ENCODE measurements around the gene MAP3K2. TPM values are rescaled to one million over a fixed set of nuclear protein-coding genes. Genes with fewer than 3 reads are reported as not detected.

Gene MAP3K2
- total RNA-seq, 1 donor from 2014 or later: 34.5 TPM

DNA sequence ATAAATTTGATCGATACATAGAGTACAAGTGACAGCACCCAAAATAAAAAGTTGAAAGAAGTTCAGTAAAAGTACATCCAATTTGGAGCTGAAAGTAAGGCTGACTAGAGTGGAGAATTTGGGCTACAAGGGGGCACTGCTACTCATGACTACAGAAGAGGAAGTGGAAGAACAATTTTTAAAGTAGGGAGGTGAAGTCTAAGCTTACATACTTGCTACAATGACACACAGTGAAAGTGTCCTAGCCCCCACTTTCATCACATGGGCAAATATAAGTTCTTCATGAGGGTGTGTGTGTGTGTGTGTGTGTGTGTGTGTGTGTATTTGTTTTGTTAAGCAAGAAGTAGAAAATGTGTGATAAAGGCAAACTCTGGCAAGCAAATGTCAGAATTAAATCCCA, 45.7 kb downstream of the MAP3K2 start:
- peaks cover 15% of the 10 kb centered on the region for H3K9me3 Mint-ChIP-seq (ENCODE audit: low read depth)
- TF ChIP-seq, protein P1, sequence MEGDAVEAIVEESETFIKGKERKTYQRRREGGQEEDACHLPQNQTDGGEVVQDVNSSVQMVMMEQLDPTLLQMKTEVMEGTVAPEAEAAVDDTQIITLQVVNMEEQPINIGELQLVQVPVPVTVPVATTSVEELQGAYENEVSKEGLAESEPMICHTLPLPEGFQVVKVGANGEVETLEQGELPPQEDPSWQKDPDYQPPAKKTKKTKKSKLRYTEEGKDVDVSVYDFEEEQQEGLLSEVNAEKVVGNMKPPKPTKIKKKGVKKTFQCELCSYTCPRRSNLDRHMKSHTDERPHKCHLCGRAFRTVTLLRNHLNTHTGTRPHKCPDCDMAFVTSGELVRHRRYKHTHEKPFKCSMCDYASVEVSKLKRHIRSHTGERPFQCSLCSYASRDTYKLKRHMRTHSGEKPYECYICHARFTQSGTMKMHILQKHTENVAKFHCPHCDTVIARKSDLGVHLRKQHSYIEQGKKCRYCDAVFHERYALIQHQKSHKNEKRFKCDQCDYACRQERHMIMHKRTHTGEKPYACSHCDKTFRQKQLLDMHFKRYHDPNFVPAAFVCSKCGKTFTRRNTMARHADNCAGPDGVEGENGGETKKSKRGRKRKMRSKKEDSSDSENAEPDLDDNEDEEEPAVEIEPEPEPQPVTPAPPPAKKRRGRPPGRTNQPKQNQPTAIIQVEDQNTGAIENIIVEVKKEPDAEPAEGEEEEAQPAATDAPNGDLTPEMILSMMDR (IDR thresholded peaks at IDR 0.05; ENCODE audit: unreplicated experiment): no peak
- DNase-seq (ENCODE audit: low spot score, unreplicated experiment): no peak
- H3K36me3 Mint-ChIP-seq (ENCODE audit: insufficient read depth): peaks cover 10% of the 10 kb centered on the region
- H3K4me1 Mint-ChIP-seq (ENCODE audit: low read depth): peaks cover 5% of the 10 kb centered on the region
- no peak overlapping the region for H3K4me3 Mint-ChIP-seq (ENCODE audit: low read depth)
- peak overlapping the region; percentile 62 for H3K27ac Mint-ChIP-seq
- H3K27me3 Mint-ChIP-seq: no peaks in the 10 kb centered on the region

DNA sequence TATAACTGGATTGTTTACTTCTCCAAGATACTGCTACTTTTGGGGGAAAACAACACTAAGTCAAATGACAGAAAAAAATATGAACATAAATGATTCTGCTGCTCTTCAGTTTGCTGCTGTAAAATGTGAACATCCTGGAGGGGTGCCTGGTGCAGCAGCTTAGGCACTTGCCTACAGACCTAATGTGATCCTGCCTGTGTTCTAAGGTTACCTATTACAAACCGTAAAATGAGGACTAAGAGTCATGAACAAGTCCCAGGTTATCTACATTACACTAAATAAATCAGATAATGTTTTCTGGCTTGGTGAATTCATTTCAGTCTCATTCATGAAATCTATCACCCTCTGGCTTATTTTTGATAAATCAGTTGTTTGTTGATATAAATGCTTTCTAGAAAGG, 55.4 kb downstream of the MAP3K2 start:
- H3K4me1 Mint-ChIP-seq (ENCODE audit: low read depth): no peaks in the 10 kb centered on the region
- peak overlapping the region; percentile 41 for H3K27ac Mint-ChIP-seq
- H3K36me3 Mint-ChIP-seq (ENCODE audit: insufficient read depth): peaks cover 15% of the 10 kb centered on the region
- no peaks in the 10 kb centered on the region for H3K9me3 Mint-ChIP-seq (ENCODE audit: low read depth)
- H3K27me3 Mint-ChIP-seq: no peaks in the 10 kb centered on the region
- TF ChIP-seq, protein P1 (IDR thresholded peaks at IDR 0.05; ENCODE audit: unreplicated experiment): no peak
- no peak for DNase-seq (ENCODE audit: low spot score, unreplicated experiment)
- H3K4me3 Mint-ChIP-seq (ENCODE audit: low read depth): no peak overlapping the region

DNA sequence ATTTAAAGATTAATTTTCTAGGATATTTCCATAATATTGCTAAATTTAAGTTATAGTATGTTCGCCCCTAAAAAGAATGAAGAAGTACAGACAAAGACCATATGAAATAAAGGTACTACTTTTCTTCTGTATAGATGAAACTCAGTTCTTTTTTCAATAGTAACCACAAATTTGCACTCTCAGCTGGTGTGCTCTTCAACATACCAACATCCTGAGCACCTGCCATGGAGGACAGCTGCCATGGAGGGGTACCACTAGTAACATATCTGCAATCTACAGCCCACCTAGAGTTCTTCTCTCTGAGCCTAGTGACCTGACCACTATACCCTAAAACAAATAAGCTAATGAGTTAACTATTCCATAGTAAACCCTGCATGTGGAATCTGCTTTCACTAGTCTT, 57.0 kb downstream of the MAP3K2 start:
- TF ChIP-seq, protein P1 (IDR thresholded peaks at IDR 0.05; ENCODE audit: unreplicated experiment): no peak
- no peaks in the 10 kb centered on the region for H3K9me3 Mint-ChIP-seq (ENCODE audit: low read depth)
- no peaks in the 10 kb centered on the region for H3K27me3 Mint-ChIP-seq
- H3K27ac Mint-ChIP-seq: no peak overlapping the region
- no peak overlapping the region for H3K4me3 Mint-ChIP-seq (ENCODE audit: low read depth)
- peaks cover 12% of the 10 kb centered on the region for H3K36me3 Mint-ChIP-seq (ENCODE audit: insufficient read depth)
- no peaks in the 10 kb centered on the region for H3K4me1 Mint-ChIP-seq (ENCODE audit: low read depth)
- no peak for DNase-seq (ENCODE audit: low spot score, unreplicated experiment)

DNA sequence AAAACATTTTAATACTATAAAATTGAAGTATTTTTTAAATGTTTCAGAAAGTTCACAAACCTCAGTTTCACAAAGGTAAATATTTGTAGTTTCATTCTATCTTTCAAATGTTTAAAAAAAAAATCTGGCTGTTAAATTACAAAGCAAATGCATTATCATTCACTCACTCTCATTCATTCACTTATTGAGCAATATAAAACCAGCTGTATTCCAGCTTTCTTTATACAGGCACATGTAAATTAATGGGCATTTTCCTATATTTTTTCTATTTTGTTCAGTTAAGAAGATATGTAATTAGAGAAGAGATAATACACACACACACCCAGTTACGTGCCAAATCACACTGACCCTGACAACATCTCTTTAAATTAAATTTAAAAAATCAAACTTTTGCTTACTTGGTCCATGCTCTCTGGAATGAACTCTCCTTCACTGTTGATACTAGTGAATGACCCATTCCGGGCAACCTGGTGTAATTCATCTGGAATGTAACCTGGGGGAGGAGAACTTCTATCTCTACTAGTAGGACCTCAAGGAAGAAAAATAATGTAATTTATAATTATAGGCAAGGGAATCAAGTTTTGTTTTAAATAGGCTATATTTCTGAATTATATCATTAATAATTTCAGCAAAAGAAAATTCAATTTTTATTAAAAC, 61.4 kb downstream of the MAP3K2 start:
- Mint-ChIP-seq H3K27me3 (no peaks in the 10 kb centered on the region), H3K4me3 (ENCODE audit: low read depth) (no peak overlapping the region), H3K4me1 (ENCODE audit: low read depth) (no peaks in the 10 kb centered on the region), H3K27ac (no peak overlapping the region), H3K9me3 (ENCODE audit: low read depth) (no peaks in the 10 kb centered on the region), H3K36me3 (ENCODE audit: insufficient read depth) (peaks cover 10% of the 10 kb centered on the region)
- TF ChIP-seq, protein P1 (IDR thresholded peaks at IDR 0.05; ENCODE audit: unreplicated experiment): no peak
- no peak for DNase-seq (ENCODE audit: low spot score, unreplicated experiment)

DNA sequence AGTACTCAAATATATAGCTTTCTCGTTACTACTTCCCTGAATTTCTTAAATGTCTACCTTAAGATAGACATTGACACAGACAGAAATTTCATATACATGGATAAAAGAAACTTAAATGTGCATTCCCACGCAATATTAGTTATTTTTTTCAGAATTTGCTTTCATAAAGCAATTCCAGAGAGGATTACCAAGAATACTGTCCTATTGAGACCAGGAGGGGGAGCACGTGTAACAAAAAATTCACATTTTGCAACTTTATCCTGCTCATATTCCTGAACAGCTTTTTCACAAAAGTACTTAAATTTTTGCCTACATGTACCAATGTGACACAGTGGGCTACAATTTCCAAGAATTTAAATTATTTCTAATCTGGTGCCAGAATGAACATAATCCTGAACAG, 63.1 kb downstream of the MAP3K2 start:
- no peak overlapping the region for H3K4me3 Mint-ChIP-seq (ENCODE audit: low read depth)
- TF ChIP-seq, protein P1 (IDR thresholded peaks at IDR 0.05; ENCODE audit: unreplicated experiment): peak; percentile 71
- no peak overlapping the region for H3K27ac Mint-ChIP-seq
- peaks cover 20% of the 10 kb centered on the region for H3K36me3 Mint-ChIP-seq (ENCODE audit: insufficient read depth)
- H3K9me3 Mint-ChIP-seq (ENCODE audit: low read depth): peaks cover 6% of the 10 kb centered on the region
- no peaks in the 10 kb centered on the region for H3K27me3 Mint-ChIP-seq
- no peak for DNase-seq (ENCODE audit: low spot score, unreplicated experiment)
- no peaks in the 10 kb centered on the region for H3K4me1 Mint-ChIP-seq (ENCODE audit: low read depth)
